ENCODE results near the gene NYAP2.

NYAP2 gene

DNA sequence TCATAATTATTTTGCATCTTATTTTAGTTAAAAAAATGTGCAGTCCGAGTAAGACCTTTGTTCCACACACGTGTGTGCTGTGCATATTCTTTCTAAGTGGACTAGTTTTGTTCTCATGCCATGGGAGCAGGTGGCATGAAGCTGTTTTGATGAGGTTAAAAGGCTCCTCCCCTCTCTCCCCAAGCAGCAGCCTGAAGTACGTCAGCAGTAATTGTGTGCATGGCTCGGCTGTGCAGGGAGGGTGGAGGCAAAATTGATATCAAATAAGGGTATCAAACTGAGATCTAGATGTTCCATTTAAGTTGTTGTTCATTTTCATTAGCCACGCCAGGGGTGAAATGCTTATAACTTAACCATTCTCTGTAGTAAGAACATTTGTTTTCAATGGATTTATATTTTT, at the start of gene NYAP2:
NYAP2 (plus strand) TSS at position 207 of the 400 bp plus-strand sequence. CDS start 9,171 bp downstream, outside the sequence.
- peak; percentile 81 to 89 for DNase-seq

DNA sequence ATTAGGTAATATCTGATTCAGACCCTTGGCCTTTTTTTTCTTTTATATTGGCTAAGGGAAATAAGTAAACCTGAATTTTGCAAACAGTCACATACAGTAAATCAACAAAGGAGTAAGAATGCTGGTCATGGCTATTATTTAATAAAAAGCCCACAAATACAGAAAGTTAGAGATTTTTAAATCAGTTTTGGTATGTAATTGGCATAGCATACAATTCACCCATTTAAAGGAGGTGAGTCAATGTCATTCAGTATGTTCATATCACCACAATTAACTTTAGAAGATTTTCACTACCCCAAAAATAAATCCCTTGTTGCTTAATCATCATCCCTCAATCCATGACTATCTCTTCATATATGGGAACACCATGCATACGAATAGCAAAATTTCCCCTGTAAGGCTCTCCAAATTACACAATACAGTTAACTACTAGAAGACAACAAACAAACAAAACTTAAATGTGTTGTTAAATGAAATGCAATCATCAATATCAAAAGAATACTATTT, 45.9 kb upstream of the NYAP2 start:
- no peak for DNase-seq

DNA sequence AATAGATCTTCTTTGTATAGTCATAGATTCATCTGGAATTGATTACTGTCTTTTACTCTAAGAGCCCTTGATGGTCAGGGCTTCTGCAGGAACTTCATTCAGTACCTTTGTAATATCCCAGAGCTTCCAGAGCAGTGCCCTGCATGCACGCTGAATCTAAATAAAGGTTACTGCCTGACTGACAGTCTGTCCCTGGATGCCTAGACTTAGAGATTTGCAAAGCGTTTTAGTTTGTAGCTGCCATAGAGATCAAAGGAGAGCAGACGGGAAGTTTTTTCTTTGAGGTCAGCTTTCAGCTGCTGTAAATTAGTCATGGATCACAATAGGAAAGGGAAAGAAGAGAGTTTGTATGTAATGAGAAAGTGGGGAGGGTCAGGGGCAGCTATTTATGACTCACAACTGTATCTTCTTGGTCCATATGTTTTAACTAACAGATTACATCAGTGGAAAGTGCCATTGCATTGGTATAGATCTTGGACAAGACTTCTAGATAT, 45.2 kb upstream of the NYAP2 start:
- no peak for DNase-seq

DNA sequence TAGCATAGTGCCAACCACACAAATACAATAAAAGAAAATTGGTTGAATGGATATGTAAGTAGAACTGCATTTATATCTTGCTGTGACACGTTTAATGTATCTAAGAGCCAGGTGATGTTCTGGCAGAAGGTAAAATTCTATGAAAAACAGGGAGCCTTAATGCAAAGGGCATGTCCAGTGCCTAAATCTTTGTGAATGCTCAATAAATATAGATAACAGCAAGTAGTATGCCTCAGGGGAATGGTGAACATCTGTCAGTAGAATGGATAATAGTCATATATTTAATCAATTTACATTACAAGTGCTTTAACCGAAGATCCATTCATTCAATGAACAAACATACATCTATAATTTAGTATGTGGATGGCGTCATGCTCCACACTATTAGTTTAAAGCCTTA, 43.7 kb upstream of the NYAP2 start:
- peak; percentile 0 to 42 for DNase-seq

DNA sequence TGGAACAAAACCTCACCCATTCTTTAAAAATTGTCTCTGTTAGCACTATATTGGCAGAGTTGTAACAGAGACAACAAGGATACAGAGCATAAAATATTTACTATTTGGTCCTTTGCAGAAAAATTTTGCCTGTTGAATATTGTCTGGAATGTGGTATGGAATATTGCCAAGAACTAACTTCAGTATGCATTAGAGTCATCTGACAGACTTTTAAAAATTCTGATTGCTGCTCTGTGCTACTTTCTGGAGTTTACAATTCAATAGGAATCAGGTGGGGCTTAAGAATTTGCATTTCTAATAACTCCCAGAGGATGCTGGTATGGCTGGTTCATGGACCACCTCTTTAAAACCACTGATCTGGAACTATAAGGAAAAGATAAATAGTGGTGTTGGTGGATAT, 32.8 kb upstream of the NYAP2 start:
- no peak for DNase-seq

DNA sequence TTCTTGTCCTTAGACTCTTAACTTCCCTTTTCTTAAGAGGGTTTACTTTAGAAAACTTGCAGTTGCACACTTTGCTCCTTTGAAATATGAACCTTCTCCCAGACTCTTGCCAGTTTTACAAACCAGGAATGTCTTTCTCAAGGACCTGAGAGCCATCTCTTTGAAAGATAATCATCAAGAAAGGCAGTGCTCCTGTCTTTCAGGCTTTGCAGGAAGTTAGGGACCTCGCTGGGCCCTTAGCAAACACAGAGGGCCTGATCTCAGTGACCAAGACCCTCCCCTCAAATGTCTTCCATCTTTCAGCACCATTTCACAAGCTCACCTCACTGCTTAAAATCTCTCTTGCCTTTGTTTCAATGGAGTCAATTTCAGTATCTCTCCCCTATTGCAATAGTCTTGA, 32.0 kb upstream of the NYAP2 start:
- DNase-seq = no peak

DNA sequence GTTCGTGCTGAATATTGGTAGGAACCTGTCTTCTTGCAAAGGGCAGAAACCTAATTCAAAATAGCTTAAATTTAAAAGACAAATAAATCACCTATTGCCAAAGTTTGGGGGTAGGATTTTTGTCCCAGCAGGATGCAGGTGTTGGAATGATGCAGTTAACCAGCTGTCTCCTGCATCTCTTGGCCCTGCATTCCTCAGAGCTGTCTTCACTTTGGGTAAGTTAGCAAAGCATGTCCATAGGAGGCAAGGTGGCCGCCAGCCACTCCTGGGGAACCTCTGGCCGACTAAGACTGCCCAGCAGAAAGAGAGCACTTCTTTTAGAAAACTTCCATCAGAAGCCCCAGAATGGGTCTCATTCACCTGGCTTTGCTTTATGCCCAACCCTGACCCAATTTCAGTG, 20.5 kb upstream of the NYAP2 start:
- no peak for DNase-seq

DNA sequence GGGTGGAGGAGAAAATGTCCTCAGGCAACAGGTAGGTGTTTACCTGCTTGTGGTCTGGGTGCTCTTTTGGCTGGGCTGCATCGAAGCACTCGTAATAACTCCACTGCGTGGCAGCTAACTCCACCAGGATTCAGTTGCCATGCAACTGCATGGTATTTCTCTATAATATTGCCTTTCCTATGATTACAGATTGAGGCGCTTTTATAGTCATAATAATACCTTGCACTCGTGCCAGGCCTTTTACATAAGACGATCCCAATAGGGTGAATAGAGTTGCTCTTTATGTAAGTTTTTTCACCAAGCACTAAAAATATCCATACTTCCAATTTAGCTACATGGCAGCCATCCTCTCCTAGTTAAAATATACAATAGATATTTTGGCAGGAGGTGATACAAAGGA, 19.7 kb upstream of the NYAP2 start:
- no peak for DNase-seq

DNA sequence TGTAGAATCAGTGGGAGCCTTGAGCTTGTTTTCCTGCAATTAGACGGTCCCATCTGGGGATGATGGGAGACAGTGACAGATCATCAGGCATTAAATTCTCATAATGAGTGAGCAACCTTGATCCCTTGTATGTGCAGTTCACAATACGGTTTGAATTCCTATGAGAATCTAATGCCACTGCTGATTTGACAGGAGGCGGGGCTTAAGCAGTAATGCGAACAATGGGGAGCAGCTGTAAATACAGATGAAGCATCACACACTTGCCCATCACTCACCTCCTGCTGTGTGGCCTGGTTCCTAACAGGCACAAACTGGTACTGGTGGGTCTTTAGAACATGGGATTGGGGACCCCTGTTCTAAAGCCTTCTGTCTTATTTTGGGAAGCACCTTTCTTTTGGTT, 17.9 kb upstream of the NYAP2 start:
- DNase-seq = no peak

DNA sequence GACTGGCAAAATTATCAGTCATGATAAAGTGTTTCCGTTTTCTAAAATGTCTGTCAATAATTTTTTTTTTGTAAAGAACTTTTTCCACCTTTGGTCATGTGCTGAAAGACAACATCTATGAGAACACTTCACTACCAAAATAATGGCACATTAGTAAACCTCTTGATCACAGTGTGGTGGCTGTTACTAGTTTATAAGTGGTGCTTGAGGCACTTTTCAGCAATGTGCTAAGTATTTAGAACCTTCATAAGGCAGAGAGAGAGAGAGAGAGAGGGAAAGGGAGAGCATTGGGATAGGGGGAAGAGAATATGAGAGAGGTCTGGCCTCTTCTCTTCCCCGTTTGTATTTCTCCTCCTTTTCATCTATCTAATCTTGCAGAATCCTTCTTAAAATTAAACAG, 1.1 kb upstream of the NYAP2 start:
- DNase-seq = peak; percentile 54 to 72

DNA sequence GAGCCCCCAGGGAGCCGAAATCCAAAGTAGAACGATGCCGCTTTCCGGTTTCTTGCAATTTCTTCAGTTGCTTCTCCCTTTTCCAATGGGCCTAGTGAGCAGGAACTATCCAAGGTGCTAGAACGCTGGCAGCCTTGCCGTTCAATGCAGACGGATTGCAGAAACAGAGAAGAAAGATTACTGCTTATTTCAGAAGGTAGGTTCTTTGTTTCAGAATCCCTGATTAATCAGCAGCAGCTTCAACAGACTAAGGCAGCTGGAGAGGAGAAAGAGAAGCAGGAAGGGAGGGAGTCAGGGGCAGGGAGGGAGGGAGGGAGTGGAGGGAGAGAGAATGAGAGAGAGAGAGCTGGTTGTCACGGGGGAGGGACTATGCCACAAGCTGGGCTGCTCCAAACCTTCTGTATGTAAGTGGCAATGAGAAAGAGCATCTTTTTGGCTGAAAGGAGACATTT, 576 bp downstream of the NYAP2 start:
- peak; percentile 56 to 78 for DNase-seq

DNA sequence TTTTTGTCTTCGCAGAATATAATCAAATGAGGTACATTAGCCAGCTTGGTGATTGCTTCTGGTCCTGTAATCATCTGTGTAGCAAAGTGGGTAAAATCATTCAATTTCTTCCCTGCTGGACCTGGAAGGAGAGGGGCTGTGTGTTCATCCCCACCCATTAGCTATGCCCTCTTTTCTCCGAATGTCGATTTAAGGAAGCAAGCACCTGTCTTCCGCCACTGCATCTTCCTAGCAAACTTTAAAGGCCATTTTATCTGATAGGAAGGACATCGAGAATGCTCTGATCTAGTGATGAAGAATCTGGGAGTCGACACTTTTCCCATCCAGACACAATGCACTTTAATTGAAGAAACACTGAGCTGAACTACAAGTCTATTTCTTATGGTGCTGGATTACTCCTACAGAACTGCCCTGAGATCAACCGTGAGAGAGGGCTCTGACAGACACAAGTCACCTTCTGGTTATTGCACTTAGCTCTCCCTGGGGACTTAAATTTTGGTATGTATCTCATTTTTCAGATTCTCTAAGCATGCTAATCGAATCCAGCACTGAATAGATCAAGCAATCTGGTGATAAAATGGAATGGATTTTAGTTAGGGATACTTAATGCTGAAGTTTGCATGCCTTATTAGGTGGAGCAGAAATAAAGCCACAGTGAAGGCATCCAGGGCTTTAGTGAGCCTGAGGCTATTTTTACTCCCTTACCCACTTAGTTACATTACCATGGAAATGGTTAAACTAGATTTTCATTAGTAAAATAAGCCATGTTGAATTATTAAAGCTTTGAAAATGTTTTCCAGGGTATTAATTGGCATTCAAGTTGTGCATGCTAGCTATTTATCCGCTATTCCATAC, 1.3 kb downstream of the NYAP2 start:
- peak in 1 of 2 experiments; percentile 4 for DNase-seq

DNA sequence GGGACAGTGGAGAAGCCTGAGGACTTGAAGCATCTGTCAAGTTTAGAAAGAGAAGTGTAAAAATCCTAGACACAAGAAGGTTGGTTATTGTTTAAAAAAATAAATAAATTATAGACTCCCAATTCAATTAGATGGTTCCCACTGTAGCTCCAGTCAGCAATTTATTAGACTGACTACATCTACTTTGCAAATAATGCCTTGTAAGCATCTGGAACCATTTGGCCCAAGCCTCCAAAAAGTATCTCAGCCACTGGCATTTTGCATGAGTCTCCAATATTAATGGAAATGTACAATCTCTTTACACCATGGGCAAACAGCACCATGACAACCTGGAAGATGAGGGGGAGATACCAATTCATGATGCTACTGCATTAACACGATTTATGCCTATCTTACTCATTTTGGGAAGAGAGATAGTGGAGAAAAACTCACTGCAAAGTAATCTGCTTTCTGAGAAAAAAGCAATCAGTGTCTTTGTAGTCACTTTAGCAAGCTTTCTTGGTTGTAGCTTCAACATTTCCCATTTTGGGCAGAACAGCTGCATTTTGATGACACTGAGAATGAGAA, 2.8 kb downstream of the NYAP2 start:
- no peak for DNase-seq

DNA sequence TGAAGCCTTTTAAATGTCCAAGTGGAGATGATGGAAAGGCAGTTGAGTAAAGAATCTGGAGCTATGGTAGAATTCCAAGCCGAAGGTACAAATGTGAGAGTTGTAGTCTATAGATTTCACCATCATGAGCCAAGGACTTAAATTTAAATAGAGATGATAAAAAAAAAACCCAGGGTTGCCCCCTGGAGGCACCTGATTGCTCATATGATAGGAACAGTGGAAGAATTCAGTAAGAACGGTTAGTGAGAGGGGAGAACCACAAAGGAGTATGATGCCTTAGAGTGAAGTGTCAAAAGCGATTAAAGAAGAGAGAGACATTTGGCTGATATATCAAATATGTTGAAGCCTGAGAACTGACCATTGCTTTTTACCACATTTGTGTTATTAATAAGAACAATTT, 11.9 kb downstream of the NYAP2 start:
- DNase-seq = peak in 1 of 2 experiments; percentile 4

DNA sequence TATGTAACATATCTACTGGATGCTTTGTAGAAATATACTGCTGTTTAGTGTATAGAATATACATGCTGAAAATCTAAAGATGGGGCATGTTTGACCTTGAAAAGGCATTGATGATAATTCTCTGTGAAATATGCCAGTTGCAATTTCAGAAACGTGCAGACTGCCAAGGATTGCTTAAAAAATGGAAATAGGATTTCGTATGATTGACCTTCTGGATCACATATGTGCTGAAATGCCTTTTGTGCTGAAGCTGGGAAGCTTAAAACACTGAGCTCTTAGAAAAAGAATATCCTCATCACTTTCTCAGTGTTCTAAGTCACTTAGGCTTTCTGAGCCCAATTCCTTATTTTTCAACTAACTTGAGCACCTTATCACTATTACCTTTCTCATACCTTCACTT, 14.3 kb downstream of the NYAP2 start:
- no peak for DNase-seq

DNA sequence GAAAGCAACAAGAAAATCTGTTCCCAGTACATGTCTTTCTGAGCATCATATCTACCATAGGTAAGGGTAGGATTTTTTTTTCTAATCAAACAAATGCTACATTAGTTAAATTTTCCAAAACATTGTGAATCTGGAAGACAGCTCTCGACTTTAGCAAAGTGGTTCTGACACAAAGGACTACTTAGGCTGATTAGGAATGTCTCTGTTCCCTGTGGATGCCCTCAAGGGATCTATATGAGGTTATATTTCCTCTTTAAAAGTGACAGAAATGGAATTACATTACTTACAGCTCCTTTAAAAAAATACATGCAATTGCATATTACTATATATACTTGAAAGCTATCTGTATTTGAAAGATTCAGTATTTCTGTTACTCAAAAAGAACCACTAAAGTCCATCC, 15.4 kb downstream of the NYAP2 start:
- no peak for DNase-seq

DNA sequence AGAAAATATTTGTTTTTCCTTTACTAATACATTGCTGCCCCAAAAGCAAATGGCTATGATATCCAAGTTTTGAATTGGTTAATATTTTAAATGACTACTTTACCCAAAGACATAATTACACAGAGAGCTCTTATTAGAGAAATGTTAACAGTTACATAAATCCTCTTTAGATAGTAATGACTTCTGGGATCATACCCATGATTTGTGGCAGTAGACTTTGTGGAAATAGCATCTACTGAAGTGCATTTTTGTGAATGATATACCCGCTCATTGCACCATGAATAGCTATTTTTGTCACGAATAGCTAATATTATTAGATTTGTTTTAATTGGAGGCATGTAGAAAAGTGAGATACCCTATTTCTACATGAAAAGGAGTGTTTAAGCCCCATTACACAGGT, 15.8 kb downstream of the NYAP2 start:
- no peak for DNase-seq

DNA sequence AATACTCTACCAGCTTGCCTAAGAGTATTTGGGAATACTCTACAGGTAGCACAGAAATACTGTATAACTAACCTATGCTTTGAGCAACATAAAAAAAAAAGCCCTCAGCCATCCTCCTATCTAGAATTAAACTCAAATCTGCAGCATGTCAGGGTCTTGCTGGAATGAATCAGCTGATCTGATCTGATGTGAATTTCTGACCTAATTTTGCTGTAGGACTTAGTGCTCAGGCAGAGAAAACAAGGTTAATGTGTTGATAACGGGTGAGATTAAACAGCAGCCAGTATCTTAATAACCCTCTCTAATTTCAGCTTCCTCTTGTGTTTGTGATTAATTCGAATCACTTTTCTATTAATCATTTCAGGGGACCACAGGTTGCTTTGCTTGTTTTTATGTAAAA, 16.3 kb downstream of the NYAP2 start:
- no peak for DNase-seq

DNA sequence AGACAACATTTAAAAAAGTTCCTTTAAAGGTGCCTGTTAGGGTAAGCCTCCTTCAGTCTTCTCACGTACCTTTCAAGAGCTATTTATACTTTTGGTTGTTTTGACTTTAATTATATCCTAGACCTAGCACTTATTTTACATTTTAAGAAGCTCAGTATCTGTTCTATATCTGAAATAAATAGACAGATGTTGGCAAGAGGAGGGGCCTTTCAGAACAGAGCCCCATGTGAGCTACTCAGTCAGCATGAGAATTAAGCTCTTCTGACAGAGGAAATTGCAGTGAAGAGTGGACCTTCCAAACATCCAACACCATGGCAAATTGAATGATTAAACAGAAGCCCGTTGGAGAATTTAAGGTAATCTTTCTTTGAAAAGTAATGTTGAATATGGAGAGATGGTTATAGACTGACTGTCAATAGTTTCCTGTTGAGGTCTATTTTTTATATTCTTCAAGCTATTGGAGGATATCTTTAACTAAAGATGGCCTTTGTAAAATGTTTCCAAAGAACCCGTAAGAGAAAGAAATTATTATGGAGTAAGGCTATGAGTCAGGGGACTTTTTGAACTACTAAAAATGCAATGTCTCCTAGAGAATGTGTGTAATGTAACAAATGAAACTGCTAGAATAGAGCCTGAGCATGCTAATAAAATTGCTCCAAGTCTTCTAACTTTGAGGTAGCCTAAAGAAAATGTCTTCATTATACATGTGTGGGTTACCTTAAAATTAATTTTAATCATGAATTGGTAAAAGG, 17.3 kb downstream of the NYAP2 start:
- peak in 1 of 2 experiments; percentile 5 for DNase-seq

DNA sequence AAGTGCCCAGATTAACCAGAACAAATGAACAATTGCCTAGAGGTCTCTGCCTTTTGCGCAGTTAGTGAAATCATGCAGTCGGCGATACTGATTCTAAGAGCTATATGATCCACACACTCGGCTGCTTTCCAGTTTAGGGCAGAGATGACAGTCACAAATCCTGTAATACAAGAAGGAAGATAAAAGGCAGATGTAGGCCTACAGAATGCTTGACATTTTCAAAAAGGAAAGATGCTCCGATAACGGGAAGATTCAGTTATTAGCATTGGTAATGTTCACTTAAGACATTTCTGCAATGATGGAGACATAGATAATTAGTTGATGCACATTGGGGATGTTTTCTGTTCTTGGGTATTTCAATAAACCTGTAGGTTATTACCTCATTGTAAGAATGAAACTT, 19.5 kb downstream of the NYAP2 start:
- DNase-seq = no peak

DNA sequence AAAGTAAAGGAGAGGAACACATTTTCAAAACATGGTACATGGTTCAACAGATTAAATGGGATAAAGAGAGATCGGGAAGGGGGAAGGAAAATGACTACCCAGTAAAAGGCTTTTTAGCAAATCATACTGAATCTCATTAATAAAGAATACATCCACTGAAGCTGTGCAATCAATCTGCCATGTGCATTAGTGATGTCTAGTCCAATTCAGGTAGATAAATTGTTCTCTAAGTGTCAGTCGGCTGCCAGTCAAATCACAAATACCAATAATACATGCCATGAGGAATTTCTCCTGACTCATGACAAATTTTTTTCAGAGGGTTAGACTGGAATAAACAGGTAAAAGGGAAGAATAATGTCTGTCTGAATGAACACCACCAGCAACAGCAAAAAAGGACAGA, 22.6 kb downstream of the NYAP2 start:
- DNase-seq = no peak

DNA sequence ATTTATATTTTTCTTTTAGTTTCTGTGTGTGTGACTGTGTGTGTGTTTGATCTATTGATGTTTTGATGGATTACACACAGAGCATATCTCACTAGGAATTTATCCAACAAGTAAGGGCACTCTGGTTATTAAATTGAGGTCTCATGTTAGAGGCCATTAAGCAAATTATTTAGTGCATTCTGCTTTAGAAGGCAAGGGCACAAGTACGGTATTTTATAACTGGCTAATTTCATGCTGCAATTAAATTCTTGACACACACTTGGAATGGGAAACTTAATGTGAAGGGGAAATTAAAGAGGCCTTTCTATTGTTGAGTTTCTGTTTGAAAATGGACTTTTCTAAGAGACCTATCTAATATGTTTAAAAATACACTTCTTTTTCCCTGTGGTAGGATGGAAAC, 25.8 kb downstream of the NYAP2 start:
- DNase-seq = no peak

DNA sequence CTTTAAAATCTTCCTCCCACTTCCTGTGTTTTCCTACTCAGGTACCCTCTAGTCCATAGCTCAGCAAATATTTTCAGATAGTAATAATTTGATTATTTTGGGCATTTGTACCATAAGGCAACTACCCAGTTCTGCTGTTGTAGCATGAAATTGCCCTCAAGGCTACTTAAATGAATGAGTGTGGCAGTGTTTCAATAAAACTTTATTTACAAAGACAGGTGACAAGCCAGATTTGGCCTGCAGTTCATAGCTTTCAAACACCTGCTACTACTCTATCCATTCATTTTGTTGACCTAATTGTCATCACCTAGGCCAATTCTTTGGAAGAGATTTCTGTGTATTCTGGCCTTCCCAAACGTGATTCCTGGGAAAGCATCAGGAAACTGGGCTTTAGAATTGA, 28.9 kb downstream of the NYAP2 start:
- no peak for DNase-seq

Measured in NCI-H524 (cell line).